Nephron progenitor cell (in vitro differentiated cells): ENCODE data around the gene RPL39L.
"Not testable (repeated sequence)": the region's sequence is repeated elsewhere in the genome, so short reads cannot be mapped to it uniquely, and the experiment has no call there.

Experiments used
- DNase-seq: peaks from one replicate; pipeline ENCODE4 v3.0.0; 2021
- H3K27ac Mint-ChIP-seq: 2 replicates; pipeline ENCODE4 v1.8.0; 2021; ENCODE audit warnings: mild to moderate bottlenecking, moderate library complexity, mixed read lengths
- H3K27me3 Mint-ChIP-seq: 2 replicates; pipeline ENCODE4 v1.8.0; 2021; ENCODE audit warnings: mild to moderate bottlenecking, low read depth, mixed read lengths; ENCODE audit not compliant: poor library complexity
- H3K36me3 Mint-ChIP-seq: 2 replicates; pipeline ENCODE4 v1.8.0; 2021; ENCODE audit warnings: low read depth, mixed read lengths
- H3K4me1 Mint-ChIP-seq: 2 replicates; pipeline ENCODE4 v1.8.0; 2021; ENCODE audit warnings: mixed read lengths
- H3K4me3 Mint-ChIP-seq: 2 replicates; pipeline ENCODE4 v1.8.0; 2021; ENCODE audit warnings: mild to moderate bottlenecking, moderate library complexity, mixed read lengths
- H3K9me3 Mint-ChIP-seq: 2 replicates; pipeline ENCODE4 v1.8.0; 2021; ENCODE audit warnings: mild to moderate bottlenecking, moderate library complexity, mixed read lengths
- CTCF ChIP-seq: fragments of 200-600 bp; sonication (generic); IDR thresholded peaks from 2 replicates; pipeline ENCODE4 v1.5.0; 2021; ENCODE audit warnings: antibody characterized with exemption

Gene RPL39L

DNA sequence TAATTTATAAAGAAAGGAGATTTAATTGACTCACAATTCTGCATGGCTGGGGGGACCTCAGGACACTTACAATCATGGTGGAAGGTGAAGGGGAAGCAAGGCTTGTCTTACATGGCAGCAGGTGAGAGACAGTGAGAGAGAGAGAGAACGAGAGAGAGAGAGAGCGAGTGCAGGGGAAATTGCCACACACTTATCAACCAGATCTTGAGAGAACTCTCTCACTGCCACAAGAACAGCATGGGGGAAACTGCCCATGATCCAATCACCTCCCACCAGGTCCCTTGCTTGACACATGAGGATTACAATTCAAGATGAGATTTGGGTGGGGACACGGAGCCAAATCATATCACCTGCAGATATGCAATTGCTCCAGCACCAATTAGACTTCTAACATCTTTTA, 7.1 kb upstream of the RPL39L start:
- H3K27ac Mint-ChIP-seq: no peak overlapping the region
- DNase-seq: no peak
- H3K36me3 Mint-ChIP-seq: peaks cover 16% of the 10 kb centered on the region
- peaks cover 33% of the 10 kb centered on the region for H3K9me3 Mint-ChIP-seq
- H3K27me3 Mint-ChIP-seq: peaks cover 13% of the 10 kb centered on the region
- H3K4me3 Mint-ChIP-seq: no peak overlapping the region
- no peaks in the 10 kb centered on the region for H3K4me1 Mint-ChIP-seq
- no peak for TF ChIP-seq CTCF

GRCh38 chr3:187145149-187145895, 6.0 kb upstream of the RPL39L start:
- Mint-ChIP-seq H3K36me3 (peaks cover 16% of the 10 kb centered on the region), H3K27me3 (peaks cover 13% of the 10 kb centered on the region), H3K4me3 (no peak overlapping the region), H3K9me3 (peaks cover 33% of the 10 kb centered on the region), H3K27ac (no peak overlapping the region), H3K4me1 (no peaks in the 10 kb centered on the region)
- no peak for DNase-seq
- TF ChIP-seq CTCF: no peak

DNA sequence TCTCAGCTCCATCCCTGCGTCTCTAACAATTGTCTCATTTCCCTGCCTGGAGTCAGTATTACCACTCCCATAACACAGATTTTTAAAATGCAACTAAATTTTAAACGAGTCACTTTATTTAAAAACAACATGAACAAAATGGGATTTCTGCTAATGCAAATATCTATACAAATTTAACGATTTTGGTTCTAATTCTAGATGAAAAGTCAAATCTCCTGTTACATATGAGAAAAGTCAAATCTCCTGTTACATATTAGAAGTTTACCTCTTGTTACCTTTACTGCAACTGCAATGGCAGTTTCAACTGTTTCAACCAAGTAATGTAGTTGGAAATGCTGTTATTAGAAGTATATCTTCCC, 578 bp upstream of the RPL39L start:
- H3K36me3 Mint-ChIP-seq: peaks cover 41% of the 10 kb centered on the region
- DNase-seq: no peak
- H3K27ac Mint-ChIP-seq: no peak overlapping the region
- TF ChIP-seq CTCF: peak; percentile 9
- peaks cover 9% of the 10 kb centered on the region for H3K4me1 Mint-ChIP-seq
- H3K9me3 Mint-ChIP-seq: peaks cover 47% of the 10 kb centered on the region
- H3K4me3 Mint-ChIP-seq: peak overlapping the region; percentile 88
- H3K27me3 Mint-ChIP-seq: peaks cover 21% of the 10 kb centered on the region

- H3K4me3 Mint-ChIP-seq: no peak overlapping the region
- DNase-seq: no peak
- TF ChIP-seq CTCF: no peak
- H3K27ac Mint-ChIP-seq: no peak overlapping the region
- H3K27me3 Mint-ChIP-seq: peaks cover 8% of the 10 kb centered on the region
- H3K9me3 Mint-ChIP-seq: peaks cover 58% of the 10 kb centered on the region
- H3K36me3 Mint-ChIP-seq: peaks cover 61% of the 10 kb centered on the region
- H3K4me1 Mint-ChIP-seq: peaks cover 9% of the 10 kb centered on the region
Observed at GRCh38 chr3:187136936-187137335, 2.4 kb downstream of the RPL39L start.

GRCh38 chr3:187136337-187136736, 3.0 kb downstream of the RPL39L start:
- Mint-ChIP-seq H3K4me3 (no peak overlapping the region), H3K27ac (no peak overlapping the region), H3K36me3 (peaks cover 67% of the 10 kb centered on the region), H3K9me3 (peaks cover 61% of the 10 kb centered on the region), H3K27me3 (peaks cover 8% of the 10 kb centered on the region), H3K4me1 (peaks cover 9% of the 10 kb centered on the region)
- TF ChIP-seq CTCF: no peak
- no peak for DNase-seq

DNA sequence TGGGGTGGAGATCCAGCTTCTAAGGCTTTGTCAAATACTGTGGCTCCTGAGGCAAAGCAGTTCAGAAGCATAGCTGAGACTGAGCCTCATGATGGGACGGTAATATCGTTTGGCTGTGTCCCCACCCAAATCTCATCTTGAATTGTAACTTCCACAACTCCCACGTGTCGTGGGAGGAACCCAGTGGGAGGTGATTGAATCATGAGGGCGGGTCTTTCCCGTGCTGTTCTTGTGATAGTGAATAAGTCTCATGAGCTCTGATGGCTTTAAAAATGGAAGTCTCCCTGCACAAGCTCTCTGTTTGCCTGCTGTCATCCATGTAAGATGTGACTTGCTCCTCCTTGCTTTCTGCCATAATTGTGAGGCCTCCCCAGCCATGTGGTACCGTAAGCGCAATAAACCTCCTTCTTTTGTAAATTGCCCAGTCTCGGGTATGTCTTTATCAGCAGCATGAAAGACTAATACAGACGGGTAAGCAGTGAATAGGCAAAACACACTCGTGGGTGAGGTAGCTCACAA, 4.1 kb downstream of the RPL39L start:
- Mint-ChIP-seq H3K9me3 (peaks cover 70% of the 10 kb centered on the region), H3K36me3 (peaks cover 78% of the 10 kb centered on the region)
- not testable (repeated sequence) for H3K4me3 Mint-ChIP-seq, H3K27me3 Mint-ChIP-seq, H3K4me1 Mint-ChIP-seq, H3K27ac Mint-ChIP-seq, DNase-seq

GRCh38 chr3:187133181-187133580, 6.1 kb downstream of the RPL39L start:
- Mint-ChIP-seq H3K9me3 (peaks cover 75% of the 10 kb centered on the region), H3K36me3 (peaks cover 90% of the 10 kb centered on the region)
- DNase-seq, H3K4me3 Mint-ChIP-seq, H3K27me3 Mint-ChIP-seq, H3K4me1 Mint-ChIP-seq, H3K27ac Mint-ChIP-seq: not testable (repeated sequence)
